Posterior vena cava (tissue), 2 donors: ENCODE measurements around the gene ZNF474. TPM values are rescaled to one million over a fixed set of nuclear protein-coding genes. Genes with fewer than 3 reads are reported as not detected.
"Not testable (repeated sequence)": the region's sequence is repeated elsewhere in the genome, so short reads cannot be mapped to it uniquely, and the experiment has no call there.

Experiments
- DNase-seq: peaks from one replicate; pipeline ENCODE4 v3.0.0-alpha.2; 2020; ENCODE audit warnings: low spot score
- intact Hi-C, 2 donors: fragments of 100-400 bp; cut with DNase I; formaldehyde crosslinking; loops; one replicate each; pipeline versions ENCODE4 v1.14.1 to v1.14.2; 2022 to 2023
- long read RNA-seq, 2 donors: library from polyadenylated mRNA; unstranded; transcript quantifications; one replicate each; pipeline ENCODE4 v2.0.0, GENCODE V29; 2020 to 2021
- total RNA-seq, 2 donors: library from RNA; stranded (reverse); fragmentation: NEBNext Ultra II Directional; extraction: Animal tissue kit (Norgen Biotek cat#: 25700); gene quantifications; one replicate each; pipeline ENCODE4 v1.2.1, GENCODE V29; 2021
- donor health status: DM: yes; HTN: yes; CAD: no.
- donor health status: DM: yes; HTN: yes; CAD: no.

ZNF474 gene
- under 1 TPM in 1 of 2 donors, not detected in 1; 0.38 TPM for total RNA-seq
- long read RNA-seq, donor 1, result 0 reads
- long read RNA-seq, donor 2, result 0 reads

- no peak for DNase-seq
- intact Hi-C loops, result no loop called here
Measured at GRCh38 chr5:122129306-122129705, at the start of gene ZNF474. Gene ZNF474 (plus strand): TSS chr5:122129546. CDS start chr5:122151991, 22,445 bp downstream.

GRCh38 chr5:122081541-122081940, 47.8 kb upstream of the ZNF474 start:
- no peak for DNase-seq
- intact Hi-C loops, result no loop called here

DNA sequence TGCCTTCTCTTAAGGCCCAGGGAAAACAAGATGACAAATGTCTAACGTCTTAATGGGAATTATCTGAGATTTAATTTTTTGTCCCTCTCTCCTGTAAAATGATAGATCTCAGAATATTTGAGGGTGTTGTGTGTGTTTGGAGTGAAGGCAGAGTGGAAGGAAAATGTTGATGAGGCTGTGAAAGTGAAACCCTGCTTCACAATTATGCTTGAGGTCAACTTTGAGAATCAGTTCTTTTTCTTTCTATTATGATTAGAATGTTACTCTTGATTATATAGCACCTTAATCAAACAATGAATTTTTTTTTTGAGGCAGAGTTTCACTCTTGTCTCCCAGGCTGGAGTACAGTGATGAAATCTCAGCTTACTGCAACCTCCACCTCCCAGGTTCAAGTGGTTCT, 45.8 kb upstream of the ZNF474 start:
- DNase-seq, result no peak
- intact Hi-C loops, result no loop called here

GRCh38 chr5:122085041-122085440, 44.3 kb upstream of the ZNF474 start:
- no peak for DNase-seq
- intact Hi-C loops, result loop anchor here in 1 of 2 donors (1.0 kb wide), 1 partner anchor 11 kb away; no protein-coding TSS in a partner anchor

GRCh38 chr5:122089096-122090013, 40.0 kb upstream of the ZNF474 start:
- intact Hi-C loops, result no loop called here
- DNase-seq, result no peak

- no peak for DNase-seq
- intact Hi-C loops, result no loop called here
Measured at GRCh38 chr5:122091936-122092600, 37.3 kb upstream of the ZNF474 start.

- DNase-seq, result no peak
- intact Hi-C loops, result no loop called here
Measured at GRCh38 chr5:122093415-122094180, 35.7 kb upstream of the ZNF474 start.

- DNase-seq, intact Hi-C loops: not testable (repeated sequence)
Measured at GRCh38 chr5:122094251-122094650, 35.1 kb upstream of the ZNF474 start.

GRCh38 chr5:122095158-122095557, 34.2 kb upstream of the ZNF474 start:
- intact Hi-C loops, result no loop called here
- DNase-seq, result no peak

DNA sequence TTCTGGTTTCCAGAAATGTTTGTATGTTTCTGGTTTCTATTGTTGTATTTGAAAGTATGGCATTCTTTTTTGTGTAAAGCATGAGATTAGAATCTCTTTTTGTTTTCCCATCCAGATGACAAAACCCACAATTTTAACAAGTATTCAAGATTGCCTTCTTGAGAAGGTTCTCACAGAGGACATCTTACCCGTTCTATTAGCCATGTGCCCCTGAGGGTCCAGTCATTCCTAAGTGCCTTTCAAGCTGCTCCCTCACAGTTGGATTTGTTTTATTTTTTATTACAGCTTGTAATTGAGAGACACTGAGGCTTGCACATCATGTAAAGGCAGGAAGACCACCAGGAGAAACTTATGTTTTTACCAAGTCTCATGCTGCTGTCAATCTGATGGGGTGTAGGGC, 32.0 kb upstream of the ZNF474 start:
- DNase-seq, result no peak
- intact Hi-C loops, result no loop called here

DNA sequence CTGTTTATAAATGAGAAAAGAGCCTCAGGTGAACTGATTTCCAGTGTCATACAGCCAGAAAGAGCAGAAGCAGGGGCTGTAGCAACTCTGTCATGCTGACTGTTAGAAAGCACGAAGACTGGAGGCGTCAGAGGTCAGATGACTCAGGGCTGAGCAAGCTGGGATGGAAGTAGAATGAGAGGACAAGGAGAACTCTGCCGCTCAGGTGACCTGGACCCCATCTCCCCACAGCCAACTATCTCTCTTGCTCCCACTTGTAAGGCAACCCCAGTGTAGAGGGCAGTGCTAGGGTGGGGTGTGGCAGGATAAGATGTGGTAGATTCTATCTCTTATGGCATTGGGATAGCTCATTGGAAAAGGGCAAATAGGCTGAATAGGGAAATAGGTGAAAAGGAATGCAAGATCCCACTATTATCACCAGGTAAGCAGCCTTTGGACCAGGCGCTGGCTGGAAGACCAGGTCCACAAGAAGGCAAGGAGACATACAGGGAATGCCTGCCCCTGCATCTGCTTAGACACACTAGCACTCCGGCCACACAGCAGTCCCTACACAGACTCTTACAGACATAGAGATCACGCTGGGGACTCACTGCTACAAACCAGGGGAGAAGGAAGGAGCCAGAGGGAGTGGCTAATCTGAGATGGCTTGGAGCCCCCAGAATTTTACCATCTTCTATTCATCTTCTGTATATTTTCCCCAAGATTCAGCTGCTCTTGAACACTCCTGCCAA, 30.1 kb upstream of the ZNF474 start:
- intact Hi-C loops, result no loop called here
- DNase-seq, result no peak

DNA sequence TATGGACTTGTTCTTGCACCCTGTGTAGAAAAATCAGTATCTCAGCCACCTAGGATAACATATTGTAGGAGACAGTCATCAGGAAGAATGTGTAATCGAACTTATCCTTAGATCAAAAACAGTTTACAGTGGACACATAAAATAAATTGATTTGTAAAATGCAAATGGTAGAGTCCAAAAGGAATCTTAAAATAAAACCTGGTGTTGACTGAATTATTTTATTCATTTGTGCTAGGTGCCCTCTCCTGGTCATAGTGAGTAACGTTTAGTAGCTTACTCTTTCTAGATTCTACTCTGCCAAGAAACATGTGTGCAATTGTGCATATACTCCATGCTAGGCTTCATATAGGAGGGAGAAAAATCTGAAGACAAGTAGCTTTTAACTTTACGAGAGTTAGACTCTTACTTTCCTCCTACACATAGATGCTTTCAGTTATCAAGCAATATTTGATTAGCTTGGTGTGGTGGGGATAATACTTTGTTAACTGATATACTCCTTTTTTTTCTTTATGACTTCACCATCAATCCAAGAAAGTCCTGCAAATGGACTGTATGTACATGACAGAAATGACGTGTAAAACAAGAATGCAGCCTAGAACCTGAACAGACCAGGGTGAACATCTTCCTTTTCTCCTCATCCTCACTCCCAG, 27.6 kb upstream of the ZNF474 start:
- DNase-seq, result no peak
- intact Hi-C loops, result no loop called here

GRCh38 chr5:122102825-122103224, 26.5 kb upstream of the ZNF474 start:
- DNase-seq, result no peak
- intact Hi-C loops, result no loop called here

DNA sequence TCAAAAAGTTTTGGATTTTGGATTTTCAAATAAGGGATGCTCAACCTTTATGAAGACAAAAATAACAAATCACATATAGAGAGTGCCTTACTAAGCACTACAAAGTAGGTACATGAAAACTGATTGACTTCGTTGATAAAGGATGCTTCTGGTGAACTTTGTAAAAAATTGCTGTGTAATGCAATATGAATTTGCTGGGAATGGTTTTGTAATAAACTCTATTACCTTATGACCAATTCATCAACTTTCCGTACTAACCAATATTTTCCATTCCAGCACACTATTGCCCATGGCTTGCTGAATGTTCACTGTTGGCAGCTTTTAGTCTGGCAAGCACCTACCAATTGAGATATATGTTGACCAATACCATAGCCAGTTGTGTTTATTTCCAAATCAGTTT, 23.4 kb upstream of the ZNF474 start:
- intact Hi-C loops, result no loop called here
- no peak for DNase-seq

- DNase-seq, result no peak
- intact Hi-C loops, result no loop called here
Measured at GRCh38 chr5:122107016-122107415, 22.3 kb upstream of the ZNF474 start.

GRCh38 chr5:122110987-122111386, 18.4 kb upstream of the ZNF474 start:
- no peak for DNase-seq
- intact Hi-C loops, result loop anchor here in 1 of 2 donors (5.0 kb wide), 1 partner anchor 294 kb away; no protein-coding TSS in a partner anchor

DNA sequence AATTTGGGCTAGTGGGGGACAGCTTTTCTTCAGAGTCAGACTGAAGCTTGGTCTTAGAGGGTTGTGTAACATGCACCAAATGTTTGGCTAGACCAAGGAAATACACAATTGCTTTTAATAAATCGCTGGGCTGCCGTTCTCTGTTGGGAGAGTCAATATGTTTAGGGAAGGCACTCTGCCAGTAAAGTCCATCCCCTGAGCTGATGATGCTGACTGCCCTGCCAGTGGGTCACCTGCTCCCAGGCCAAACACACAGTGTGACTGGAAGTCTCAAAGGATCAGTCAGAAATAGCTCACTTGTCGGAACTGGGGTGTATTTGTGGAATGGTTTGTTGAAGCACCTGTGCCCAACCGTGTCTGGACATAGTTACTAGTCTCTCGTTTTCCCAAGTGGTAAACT, 17.9 kb upstream of the ZNF474 start:
- intact Hi-C loops, result loop anchor here in 1 of 2 donors (5.0 kb wide), 1 partner anchor 294 kb away; no protein-coding TSS in a partner anchor
- DNase-seq, result no peak

DNA sequence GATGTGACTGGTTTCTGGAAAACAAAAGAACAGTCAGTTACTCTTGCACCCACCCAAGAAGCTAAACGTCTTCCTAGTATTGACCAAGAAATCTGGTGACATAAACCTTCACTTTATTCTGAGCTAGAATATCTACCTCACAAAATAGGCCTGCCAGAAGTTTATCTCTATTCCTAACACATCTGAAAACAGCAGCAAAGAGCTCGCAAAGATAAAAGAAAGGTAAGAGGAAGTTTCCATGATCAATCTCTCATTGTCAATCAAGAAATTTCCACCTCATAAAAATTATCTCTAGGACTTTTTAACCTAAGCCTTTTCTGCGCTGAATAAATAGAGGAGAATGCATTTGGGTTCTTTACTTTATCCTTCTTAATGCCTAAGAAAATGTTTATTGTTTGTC, 17.3 kb upstream of the ZNF474 start:
- no peak for DNase-seq
- intact Hi-C loops, result loop anchor here in 1 of 2 donors (5.0 kb wide), 1 partner anchor 295 kb away; no protein-coding TSS in a partner anchor
